ENCODE measurements around the gene KLF13. TPM values are rescaled to one million over a fixed set of nuclear protein-coding genes. Genes with fewer than 3 reads are reported as not detected.

KLF13 gene
- total and polyA plus RNA-seq, 2 donors (not counting 1 experiment from before 2014, with no cell fraction given) = 39.6 to 42.9 TPM

- H4K20me1 ChIP-seq (ENCODE audit: control insufficient read depth, extremely low read depth, insufficient read depth, low read length) = no peaks in the 10 kb centered on the region
- no peak for DNase-seq (ENCODE audit: low read depth in 2 of 2)
- H3K36me3 ChIP-seq (ENCODE audit: control insufficient read depth, insufficient read depth, low read length) = peaks cover 3% of the 10 kb centered on the region
- TF ChIP-seq EZH2 (IDR thresholded peaks at IDR 0.05; ENCODE audit: low read length, missing control alignments) = no peak
- no peak for TF ChIP-seq CTCF (conservative IDR thresholded peaks at IDR 0.05 in 1 of 2, IDR thresholded peaks at IDR 0.05 in 1 of 2; ENCODE audit: low read depth in 1 of 2, low read length in 2 of 2)
- no peak overlapping the region for H2AFZ ChIP-seq (ENCODE audit: low read length)
- no peak overlapping the region for H3K4me3 ChIP-seq (replicated peaks in 1 of 4; ENCODE audit: control extremely low read depth in 1 of 4, insufficient read depth in 1 of 4, low read depth in 3 of 4, low read length in 4 of 4)
- no peak overlapping the region for H3K27ac ChIP-seq (ENCODE audit: insufficient read depth, low read length)
- H3K9ac ChIP-seq (ENCODE audit: insufficient read depth, low read length) = no peak overlapping the region
- H3K27me3 ChIP-seq (ENCODE audit: control insufficient read depth, insufficient read depth, low read length) = no peaks in the 10 kb centered on the region
- peaks cover 22% of the 10 kb centered on the region for H3K79me2 ChIP-seq (ENCODE audit: control insufficient read depth, insufficient read depth, low read length)
- H3K4me2 ChIP-seq (ENCODE audit: extremely low read depth, insufficient read depth, low read length) = no peak overlapping the region
- H3K9me3 ChIP-seq (ENCODE audit: control insufficient read depth, insufficient read depth, low read depth, low read length) = no peaks in the 10 kb centered on the region
- peaks cover 5% of the 10 kb centered on the region for H3K4me1 ChIP-seq (ENCODE audit: control insufficient read depth, extremely low read depth, insufficient read depth, low read length)
These were observed 43.1 kb downstream of the KLF13 start for GRCh38 chr15:31369727-31370126.

DNA sequence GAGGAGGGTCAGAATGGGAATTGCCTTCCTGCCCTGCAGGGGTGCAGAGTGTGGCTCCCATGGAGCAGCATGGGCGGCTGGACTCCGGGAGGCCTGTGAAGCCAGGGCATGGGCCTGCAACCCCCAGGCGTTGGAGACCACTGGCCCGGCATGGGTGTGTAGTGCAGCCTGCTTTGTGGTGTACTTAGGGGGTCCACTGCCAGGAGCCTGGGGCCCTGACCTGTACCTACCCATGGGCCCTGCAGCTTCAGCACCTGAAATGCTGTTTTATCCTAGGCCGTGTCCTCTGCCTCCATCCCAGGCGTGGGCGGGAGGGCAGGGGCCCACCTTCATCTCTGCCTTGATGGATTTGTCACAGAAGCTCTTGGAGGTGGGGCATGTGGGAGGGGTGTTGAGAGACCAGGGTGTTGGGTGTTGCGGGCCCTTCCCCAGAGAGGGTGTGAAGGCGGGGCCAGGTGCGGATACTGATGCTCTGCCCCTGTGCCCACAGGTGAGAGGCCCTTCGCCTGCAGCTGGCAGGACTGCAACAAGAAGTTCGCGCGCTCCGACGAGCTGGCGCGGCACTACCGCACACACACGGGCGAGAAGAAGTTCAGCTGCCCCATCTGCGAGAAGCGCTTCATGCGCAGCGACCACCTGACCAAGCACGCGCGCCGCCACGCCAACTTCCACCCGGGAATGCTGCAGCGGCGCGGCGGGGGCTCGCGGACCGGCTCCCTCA is 45.0 kb downstream of the KLF13 start:
- Histone ChIP-seq H3K36me3 (ENCODE audit: control insufficient read depth, insufficient read depth, low read length) (peaks cover 3% of the 10 kb centered on the region), H3K4me2 (ENCODE audit: extremely low read depth, insufficient read depth, low read length) (no peak overlapping the region), H3K4me3 (replicated peaks in 1 of 4; ENCODE audit: control extremely low read depth in 1 of 4, insufficient read depth in 1 of 4, low read depth in 3 of 4, low read length in 4 of 4) (no peak overlapping the region), H2AFZ (ENCODE audit: low read length) (no peak overlapping the region), H3K9me3 (ENCODE audit: control insufficient read depth, insufficient read depth, low read depth, low read length) (no peaks in the 10 kb centered on the region), H3K27me3 (ENCODE audit: control insufficient read depth, insufficient read depth, low read length) (no peaks in the 10 kb centered on the region), H3K9ac (ENCODE audit: insufficient read depth, low read length) (no peak overlapping the region), H4K20me1 (ENCODE audit: control insufficient read depth, extremely low read depth, insufficient read depth, low read length) (no peaks in the 10 kb centered on the region), H3K4me1 (ENCODE audit: control insufficient read depth, extremely low read depth, insufficient read depth, low read length) (peaks cover 5% of the 10 kb centered on the region), H3K79me2 (ENCODE audit: control insufficient read depth, insufficient read depth, low read length) (peaks cover 18% of the 10 kb centered on the region), H3K27ac (ENCODE audit: insufficient read depth, low read length) (peak overlapping the region; percentile 39)
- no peak for DNase-seq (ENCODE audit: low read depth in 2 of 2)
- TF ChIP-seq CTCF (conservative IDR thresholded peaks at IDR 0.05 in 1 of 2, IDR thresholded peaks at IDR 0.05 in 1 of 2; ENCODE audit: low read depth in 1 of 2, low read length in 2 of 2) (no peak), EZH2 (IDR thresholded peaks at IDR 0.05; ENCODE audit: low read length, missing control alignments) (no peak)

GRCh38 chr15:31372635-31373091 is 46.0 kb downstream of the KLF13 start:
- peak; percentile 62 to 86 for DNase-seq (ENCODE audit: low read depth in 2 of 2)
- H3K27me3 ChIP-seq (ENCODE audit: control insufficient read depth, insufficient read depth, low read length) = no peaks in the 10 kb centered on the region
- H3K9ac ChIP-seq (ENCODE audit: insufficient read depth, low read length) = no peak overlapping the region
- TF ChIP-seq CTCF (conservative IDR thresholded peaks at IDR 0.05 in 1 of 2, IDR thresholded peaks at IDR 0.05 in 1 of 2; ENCODE audit: low read depth in 1 of 2, low read length in 2 of 2) (no peak), EZH2 (IDR thresholded peaks at IDR 0.05; ENCODE audit: low read length, missing control alignments) (no peak)
- peaks cover 5% of the 10 kb centered on the region for H3K4me1 ChIP-seq (ENCODE audit: control insufficient read depth, extremely low read depth, insufficient read depth, low read length)
- H3K4me2 ChIP-seq (ENCODE audit: extremely low read depth, insufficient read depth, low read length) = no peak overlapping the region
- no peaks in the 10 kb centered on the region for H4K20me1 ChIP-seq (ENCODE audit: control insufficient read depth, extremely low read depth, insufficient read depth, low read length)
- no peak overlapping the region for H3K4me3 ChIP-seq (replicated peaks in 1 of 4; ENCODE audit: control extremely low read depth in 1 of 4, insufficient read depth in 1 of 4, low read depth in 3 of 4, low read length in 4 of 4)
- peaks cover 4% of the 10 kb centered on the region for H3K36me3 ChIP-seq (ENCODE audit: control insufficient read depth, insufficient read depth, low read length)
- H2AFZ ChIP-seq (ENCODE audit: low read length) = no peak overlapping the region
- H3K27ac ChIP-seq (ENCODE audit: insufficient read depth, low read length) = peak overlapping the region; percentile 39
- peaks cover 12% of the 10 kb centered on the region for H3K79me2 ChIP-seq (ENCODE audit: control insufficient read depth, insufficient read depth, low read length)
- H3K9me3 ChIP-seq (ENCODE audit: control insufficient read depth, insufficient read depth, low read depth, low read length) = no peaks in the 10 kb centered on the region
